Measurements from ENCODE around the gene TMEM209.

DNA sequence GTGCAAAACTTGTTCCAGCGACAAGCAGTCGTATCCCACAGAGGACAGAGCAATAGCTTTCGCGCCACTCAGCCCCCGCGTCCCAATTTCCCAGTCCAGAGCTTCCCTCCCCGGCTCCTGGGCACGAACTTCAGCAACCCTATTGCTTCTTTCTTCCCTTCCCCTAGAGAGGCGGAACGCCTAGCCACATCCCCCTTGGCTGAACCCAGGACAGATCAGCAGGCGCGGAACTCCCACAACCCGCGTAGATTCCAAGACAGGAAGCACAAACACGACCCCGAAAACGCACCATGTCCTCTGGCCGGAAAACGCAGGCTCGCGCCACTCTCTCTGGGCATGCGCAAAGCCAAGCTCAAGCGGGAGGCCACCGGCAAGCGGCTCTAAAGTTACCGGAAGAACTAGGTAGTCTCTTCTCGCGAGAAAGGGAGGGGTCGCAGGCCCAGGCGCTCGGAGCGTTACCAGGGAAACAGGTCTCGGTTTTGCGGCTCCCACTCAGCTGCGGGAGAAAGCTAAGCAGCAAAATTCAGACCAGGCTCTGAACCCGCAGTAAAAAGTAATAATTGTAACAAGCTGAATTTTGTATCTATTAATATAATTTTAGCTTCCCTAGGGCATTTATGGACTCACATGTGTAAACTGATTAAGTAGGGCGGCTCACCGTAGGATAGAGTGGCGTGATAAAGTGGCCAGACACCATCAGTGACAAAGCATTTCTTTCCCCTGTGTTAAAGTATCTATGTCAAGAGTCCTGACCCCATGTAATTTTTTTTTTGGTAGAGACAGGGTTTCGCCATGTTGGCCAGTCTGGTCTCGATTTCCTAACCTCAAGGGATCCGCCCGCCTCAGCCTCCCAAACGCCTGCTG lies at the start of gene TMEM209:
- TF ChIP-seq CTCF (IDR thresholded peaks at IDR 0.05) (no peak), SMAD3 (CRISPR knock-in tag; IDR thresholded peaks at IDR 0.05; ENCODE audit: borderline replicate concordance) (peak; percentile 75; the same call in 1 of the 2 replicates), ATF6 (CRISPR knock-in tag; IDR thresholded peaks at IDR 0.05) (no peak), SP1 (CRISPR knock-in tag; conservative IDR thresholded peaks at IDR 0.05) (no peak; the same call in 1 of the 2 replicates), FOXK1 (CRISPR knock-in tag; IDR thresholded peaks at IDR 0.05) (peak; percentile 83), TEAD4 (CRISPR knock-in tag; IDR thresholded peaks at IDR 0.05) (no peak), ATF3 (CRISPR knock-in tag; conservative IDR thresholded peaks at IDR 0.05) (no peak), ZNF425 (CRISPR knock-in tag; conservative IDR thresholded peaks at IDR 0.05) (no peak), NR1H2 (CRISPR knock-in tag; IDR thresholded peaks at IDR 0.05) (no peak), ZNF219 (CRISPR knock-in tag; IDR thresholded peaks at IDR 0.05; ENCODE audit: borderline replicate concordance) (no peak), CREB1 (CRISPR knock-in tag; IDR thresholded peaks at IDR 0.05) (no peak), ATF1 (CRISPR knock-in tag; IDR thresholded peaks at IDR 0.05) (no peak), RELA (CRISPR knock-in tag; IDR thresholded peaks at IDR 0.05; ENCODE audit: borderline replicate concordance) (no peak)
